Endothelial cell (in vitro differentiated cells): Measurements from ENCODE around the gene TSPAN9. TPM values are rescaled to one million over a fixed set of nuclear protein-coding genes. Genes with fewer than 3 reads are reported as not detected.

Experiments
- DNase-seq: peaks from one replicate; pipeline ENCODE4 v3.0.0; 2021; ENCODE audit warnings: low spot score
- H3K27ac Mint-ChIP-seq: one replicate; pipeline ENCODE4 v1.8.0; 2021; ENCODE audit warnings: mixed read lengths, inconsistent platforms; ENCODE audit not compliant: unreplicated experiment
- H3K27me3 Mint-ChIP-seq: one replicate; pipeline ENCODE4 v1.8.0; 2021; ENCODE audit warnings: mild to moderate bottlenecking, moderate library complexity, mixed read lengths, inconsistent platforms; ENCODE audit not compliant: unreplicated experiment
- H3K36me3 Mint-ChIP-seq: one replicate; pipeline ENCODE4 v1.8.0; 2021; ENCODE audit warnings: mild to moderate bottlenecking, low read depth, mixed read lengths, inconsistent platforms; ENCODE audit not compliant: unreplicated experiment
- H3K4me1 Mint-ChIP-seq: one replicate; pipeline ENCODE4 v1.8.0; 2021; ENCODE audit warnings: mild to moderate bottlenecking, mixed read lengths, inconsistent platforms; ENCODE audit not compliant: unreplicated experiment
- H3K4me3 Mint-ChIP-seq: one replicate; pipeline ENCODE4 v1.8.0; 2021; ENCODE audit warnings: mild to moderate bottlenecking, mixed read lengths, inconsistent platforms; ENCODE audit not compliant: unreplicated experiment
- H3K9me3 Mint-ChIP-seq: one replicate; pipeline ENCODE4 v1.8.0; 2021; ENCODE audit warnings: mixed read lengths, inconsistent platforms; ENCODE audit not compliant: unreplicated experiment
- total RNA-seq: library from RNA; stranded (reverse); fragmentation: NEBNext Ultra II Directional; extraction: Animal tissue kit (Norgen Biotek cat#: 25700); gene quantifications from one replicate; pipeline ENCODE4 v1.2.1, GENCODE V29; 2021; ENCODE audit not compliant: unreplicated experiment
- TF ChIP-seq, protein P1 (sequence below): fragments of 200-600 bp; sonication (generic); IDR thresholded peaks from one replicate; pipeline ENCODE4 v1.5.0; 2021; ENCODE audit warnings: antibody characterized with exemption; ENCODE audit not compliant: unreplicated experiment

The TSPAN9 gene
- total RNA-seq, 1 donor from 2014 or later, result 116 TPM

DNA sequence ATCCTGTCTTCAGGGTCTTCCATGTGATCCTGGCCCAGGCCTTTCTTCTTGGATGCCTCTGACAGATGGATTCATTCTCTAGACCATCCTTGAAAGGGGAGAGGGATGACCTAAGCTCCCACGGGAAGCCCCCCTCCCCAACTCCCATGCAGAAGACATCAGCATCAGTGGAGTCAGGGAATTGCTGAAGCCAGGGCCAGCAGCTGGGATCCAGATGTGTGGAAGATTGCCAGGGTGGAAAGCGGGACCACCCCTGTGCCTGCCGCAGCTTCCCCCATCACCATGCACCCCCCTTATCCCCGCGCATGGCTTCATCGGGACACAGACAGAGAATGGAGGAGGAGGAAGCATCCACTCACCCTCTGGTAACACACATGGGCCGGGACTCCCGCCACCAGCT is 230.2 kb downstream of the TSPAN9 start:
- peaks cover 17% of the 10 kb centered on the region for H3K4me1 Mint-ChIP-seq
- peaks cover 10% of the 10 kb centered on the region for H3K27me3 Mint-ChIP-seq
- H3K36me3 Mint-ChIP-seq, result peaks cover 6% of the 10 kb centered on the region
- H3K9me3 Mint-ChIP-seq, result no peaks in the 10 kb centered on the region
- H3K4me3 Mint-ChIP-seq, result no peak overlapping the region
- TF ChIP-seq, protein P1, sequence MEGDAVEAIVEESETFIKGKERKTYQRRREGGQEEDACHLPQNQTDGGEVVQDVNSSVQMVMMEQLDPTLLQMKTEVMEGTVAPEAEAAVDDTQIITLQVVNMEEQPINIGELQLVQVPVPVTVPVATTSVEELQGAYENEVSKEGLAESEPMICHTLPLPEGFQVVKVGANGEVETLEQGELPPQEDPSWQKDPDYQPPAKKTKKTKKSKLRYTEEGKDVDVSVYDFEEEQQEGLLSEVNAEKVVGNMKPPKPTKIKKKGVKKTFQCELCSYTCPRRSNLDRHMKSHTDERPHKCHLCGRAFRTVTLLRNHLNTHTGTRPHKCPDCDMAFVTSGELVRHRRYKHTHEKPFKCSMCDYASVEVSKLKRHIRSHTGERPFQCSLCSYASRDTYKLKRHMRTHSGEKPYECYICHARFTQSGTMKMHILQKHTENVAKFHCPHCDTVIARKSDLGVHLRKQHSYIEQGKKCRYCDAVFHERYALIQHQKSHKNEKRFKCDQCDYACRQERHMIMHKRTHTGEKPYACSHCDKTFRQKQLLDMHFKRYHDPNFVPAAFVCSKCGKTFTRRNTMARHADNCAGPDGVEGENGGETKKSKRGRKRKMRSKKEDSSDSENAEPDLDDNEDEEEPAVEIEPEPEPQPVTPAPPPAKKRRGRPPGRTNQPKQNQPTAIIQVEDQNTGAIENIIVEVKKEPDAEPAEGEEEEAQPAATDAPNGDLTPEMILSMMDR, result no peak
- no peak overlapping the region for H3K27ac Mint-ChIP-seq
- DNase-seq, result no peak

DNA sequence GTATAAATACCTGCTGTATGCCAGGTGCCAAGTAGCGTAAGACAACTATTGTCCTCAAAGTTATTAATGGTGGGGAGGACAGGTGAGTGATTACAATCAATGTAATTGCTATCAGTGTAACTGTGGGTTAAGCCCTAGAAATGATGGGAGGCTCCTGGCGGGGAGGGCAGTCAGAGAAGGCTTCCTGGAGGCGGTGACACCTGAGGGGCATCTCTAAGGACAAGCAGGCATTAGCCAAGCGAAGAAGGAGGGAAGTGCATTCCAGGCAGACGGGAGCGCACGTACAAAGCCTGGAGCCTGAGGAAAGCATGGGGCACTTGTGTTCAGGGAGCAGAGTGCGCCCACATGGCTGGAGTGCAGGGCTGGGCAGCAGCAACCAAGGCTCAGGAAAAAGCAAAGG is 230.9 kb downstream of the TSPAN9 start:
- peaks cover 12% of the 10 kb centered on the region for H3K4me1 Mint-ChIP-seq
- no peaks in the 10 kb centered on the region for H3K9me3 Mint-ChIP-seq
- TF ChIP-seq, protein P1, result no peak
- DNase-seq, result no peak
- peaks cover 8% of the 10 kb centered on the region for H3K27me3 Mint-ChIP-seq
- H3K36me3 Mint-ChIP-seq, result no peaks in the 10 kb centered on the region
- no peak overlapping the region for H3K27ac Mint-ChIP-seq
- H3K4me3 Mint-ChIP-seq, result no peak overlapping the region

DNA sequence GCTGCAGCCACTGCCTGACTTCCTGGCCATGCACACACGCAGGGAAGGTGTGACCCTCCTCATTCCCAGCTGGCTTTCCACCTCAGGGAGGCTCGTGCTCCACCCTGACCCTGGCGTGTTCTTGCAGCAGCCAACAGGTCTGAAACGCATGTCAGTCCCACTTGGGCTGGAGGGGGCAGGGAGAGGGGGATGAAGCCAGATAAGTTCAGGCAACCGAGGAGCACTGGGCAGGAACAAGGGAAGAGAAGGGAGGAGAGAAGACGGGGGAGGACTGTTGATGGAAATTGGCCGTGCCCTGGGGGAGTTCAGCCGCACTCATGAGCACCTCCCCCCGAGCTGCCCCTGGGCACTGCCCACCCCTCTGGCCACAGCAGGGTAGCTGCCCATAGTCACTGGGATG is 231.4 kb downstream of the TSPAN9 start:
- TF ChIP-seq, protein P1, result no peak
- DNase-seq, result no peak
- no peak overlapping the region for H3K4me3 Mint-ChIP-seq
- H3K27ac Mint-ChIP-seq, result no peak overlapping the region
- H3K4me1 Mint-ChIP-seq, result peaks cover 12% of the 10 kb centered on the region
- H3K36me3 Mint-ChIP-seq, result no peaks in the 10 kb centered on the region
- H3K9me3 Mint-ChIP-seq, result no peaks in the 10 kb centered on the region
- H3K27me3 Mint-ChIP-seq, result peaks cover 8% of the 10 kb centered on the region

DNA sequence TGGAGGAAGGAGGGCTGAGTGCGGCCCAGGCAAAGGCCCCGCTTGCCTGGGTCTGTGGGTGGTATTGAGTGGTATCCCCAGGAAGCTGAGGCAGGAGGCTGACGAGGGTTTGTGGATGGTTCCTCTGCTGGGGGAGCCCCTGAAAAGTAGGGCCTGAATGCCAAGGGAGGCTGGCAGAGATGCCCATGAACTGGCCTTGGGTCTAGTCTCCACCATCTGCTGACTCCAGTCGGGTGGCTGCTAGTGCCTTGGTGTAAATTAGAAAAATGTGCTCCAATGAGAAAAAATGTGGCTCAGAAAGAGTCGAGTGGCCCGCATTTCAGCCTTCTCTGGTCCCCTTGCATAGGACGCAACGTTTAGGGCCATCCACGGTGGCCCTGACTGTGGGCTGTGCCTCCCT is 232.6 kb downstream of the TSPAN9 start:
- H3K4me1 Mint-ChIP-seq, result peaks cover 6% of the 10 kb centered on the region
- H3K4me3 Mint-ChIP-seq, result no peak overlapping the region
- H3K27me3 Mint-ChIP-seq, result peaks cover 4% of the 10 kb centered on the region
- TF ChIP-seq, protein P1, result no peak
- no peak overlapping the region for H3K27ac Mint-ChIP-seq
- no peak for DNase-seq
- no peaks in the 10 kb centered on the region for H3K9me3 Mint-ChIP-seq
- H3K36me3 Mint-ChIP-seq, result no peaks in the 10 kb centered on the region

DNA sequence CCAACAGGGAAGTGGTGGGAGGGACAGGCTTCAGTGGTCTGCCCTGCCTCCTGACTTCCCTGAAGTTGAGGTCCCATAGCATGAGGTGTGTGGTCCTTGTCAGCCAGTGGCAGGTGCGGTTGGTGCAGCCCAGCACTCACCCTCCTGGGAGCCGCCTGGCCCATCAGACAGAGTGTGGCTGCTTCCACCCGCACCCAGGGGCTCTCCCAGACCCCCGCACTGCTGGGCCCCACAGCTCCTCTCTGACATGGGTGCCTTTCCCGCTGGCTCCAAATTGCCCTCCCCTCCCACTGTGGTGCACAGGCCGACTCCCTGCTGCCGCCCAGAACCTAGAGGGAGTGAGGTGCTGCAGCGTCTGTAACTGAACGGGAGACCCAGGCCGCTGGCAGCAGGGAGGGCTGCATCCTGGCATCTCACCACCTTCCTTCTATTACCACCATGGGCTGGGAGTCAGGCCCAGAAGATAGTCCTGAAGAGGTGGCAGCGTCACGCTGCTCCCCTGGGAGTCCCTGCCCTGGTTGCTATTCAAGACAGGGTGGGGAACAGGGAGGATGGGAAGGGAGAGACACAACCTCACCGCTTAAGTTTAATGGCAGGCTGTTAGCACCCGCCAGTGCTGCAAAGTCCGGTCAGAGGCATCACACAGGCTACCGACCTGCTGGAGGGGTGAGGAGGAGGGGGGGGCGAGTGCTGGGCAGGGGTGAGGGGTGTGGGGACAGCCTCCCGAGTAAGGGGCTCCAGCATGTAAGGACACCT is 233.3 kb downstream of the TSPAN9 start:
- Mint-ChIP-seq H3K36me3 (no peaks in the 10 kb centered on the region), H3K9me3 (no peaks in the 10 kb centered on the region), H3K27me3 (peaks cover 3% of the 10 kb centered on the region), H3K4me1 (peaks cover 11% of the 10 kb centered on the region), H3K4me3 (no peak overlapping the region), H3K27ac (no peak overlapping the region)
- no peak for DNase-seq
- TF ChIP-seq, protein P1, result no peak
